ENCODE data around the gene CNGB1.

Gene CNGB1

GRCh38 chr16:57953857-57954256, 17.1 kb downstream of the CNGB1 start:
- no peak for DNase-seq (ENCODE audit: low read depth)
- no peak for TF ChIP-seq CTCF (conservative IDR thresholded peaks at IDR 0.05; ENCODE audit: low read depth, low read length)
- H3K4me3 ChIP-seq (ENCODE audit: low read length), result no peak overlapping the region

- H3K4me3 ChIP-seq (ENCODE audit: low read length), result no peak overlapping the region
- no peak for DNase-seq (ENCODE audit: low read depth)
- TF ChIP-seq CTCF (conservative IDR thresholded peaks at IDR 0.05; ENCODE audit: low read depth, low read length), result no peak
Observed at GRCh38 chr16:57952909-57953308, 18.0 kb downstream of the CNGB1 start.

- no peak for DNase-seq (ENCODE audit: low read depth)
- TF ChIP-seq CTCF (conservative IDR thresholded peaks at IDR 0.05; ENCODE audit: low read depth, low read length), result no peak
- no peak overlapping the region for H3K4me3 ChIP-seq (ENCODE audit: low read length)
Observed at GRCh38 chr16:57951204-57951960, 19.5 kb downstream of the CNGB1 start.

- no peak for TF ChIP-seq CTCF (conservative IDR thresholded peaks at IDR 0.05; ENCODE audit: low read depth, low read length)
- H3K4me3 ChIP-seq (ENCODE audit: low read length), result no peak overlapping the region
- DNase-seq (ENCODE audit: low read depth), result no peak
Observed at GRCh38 chr16:57950382-57950781, 20.5 kb downstream of the CNGB1 start.

- no peak for DNase-seq (ENCODE audit: low read depth)
- no peak for TF ChIP-seq CTCF (conservative IDR thresholded peaks at IDR 0.05; ENCODE audit: low read depth, low read length)
- no peak overlapping the region for H3K4me3 ChIP-seq (ENCODE audit: low read length)
Observed at GRCh38 chr16:57949595-57950238, 21.2 kb downstream of the CNGB1 start.

- no peak for TF ChIP-seq CTCF (conservative IDR thresholded peaks at IDR 0.05; ENCODE audit: low read depth, low read length)
- no peak overlapping the region for H3K4me3 ChIP-seq (ENCODE audit: low read length)
Observed at GRCh38 chr16:57949013-57949412, 21.9 kb downstream of the CNGB1 start.

GRCh38 chr16:57948027-57948426, 22.9 kb downstream of the CNGB1 start:
- no peak overlapping the region for H3K4me3 ChIP-seq (ENCODE audit: low read length)
- DNase-seq (ENCODE audit: low read depth), result no peak
- no peak for TF ChIP-seq CTCF (conservative IDR thresholded peaks at IDR 0.05; ENCODE audit: low read depth, low read length)

More at GRCh38 chr16:57949013-57949412, 21.9 kb downstream of the CNGB1 start:
- DNase-seq (ENCODE audit: low read depth), result no peak

Measured in retinal pigment epithelial cell (primary cell).